ENCODE measurements around the gene MAPK7.

The MAPK7 gene

GRCh38 chr17:19365833-19366636 is 12.3 kb upstream of the MAPK7 start:
- Histone ChIP-seq H3K9me3 (ENCODE audit: control insufficient read depth in 1 of 2, low read length in 2 of 2) (no peaks in the 10 kb centered on the region), H3K4me1 (ENCODE audit: control insufficient read depth in 1 of 2, insufficient read depth in 2 of 2, low read length in 2 of 2) (peaks cover 5 to 15% of the 10 kb centered on the region in 2 donors), H3K27ac (ENCODE audit: low read length) (no peak overlapping the region), H3K27me3 (ENCODE audit: low read depth, low read length) (no peaks in the 10 kb centered on the region), H3K36me3 (ENCODE audit: control insufficient read depth in 1 of 2, insufficient read depth in 2 of 2, low read length in 2 of 2) (no peaks in the 10 kb centered on the region), H3K4me3 (ENCODE audit: low read depth in 1 of 2, low read length in 2 of 2) (no peak overlapping the region)

GRCh38 chr17:19366637-19366972 is 11.7 kb upstream of the MAPK7 start:
- peaks cover 5 to 15% of the 10 kb centered on the region in 2 donors for H3K4me1 ChIP-seq (ENCODE audit: control insufficient read depth in 1 of 2, insufficient read depth in 2 of 2, low read length in 2 of 2)
- H3K27me3 ChIP-seq (ENCODE audit: low read depth, low read length), result no peaks in the 10 kb centered on the region
- H3K36me3 ChIP-seq (ENCODE audit: control insufficient read depth in 1 of 2, insufficient read depth in 2 of 2, low read length in 2 of 2), result no peaks in the 10 kb centered on the region
- H3K4me3 ChIP-seq (ENCODE audit: low read depth in 1 of 2, low read length in 2 of 2), result no peak overlapping the region
- H3K27ac ChIP-seq (ENCODE audit: low read length), result no peak overlapping the region
- no peaks in the 10 kb centered on the region for H3K9me3 ChIP-seq (ENCODE audit: control insufficient read depth in 1 of 2, low read length in 2 of 2)

- H3K36me3 ChIP-seq (ENCODE audit: control insufficient read depth in 1 of 2, insufficient read depth in 2 of 2, low read length in 2 of 2), result no peaks in the 10 kb centered on the region
- H3K27me3 ChIP-seq (ENCODE audit: low read depth, low read length), result no peaks in the 10 kb centered on the region
- peaks cover 0 to 5% of the 10 kb centered on the region in 2 donors for H3K4me1 ChIP-seq (ENCODE audit: control insufficient read depth in 1 of 2, insufficient read depth in 2 of 2, low read length in 2 of 2)
- H3K27ac ChIP-seq (ENCODE audit: low read length), result no peak overlapping the region
- no peak overlapping the region for H3K4me3 ChIP-seq (ENCODE audit: low read depth in 1 of 2, low read length in 2 of 2)
- H3K9me3 ChIP-seq (ENCODE audit: control insufficient read depth in 1 of 2, low read length in 2 of 2), result no peaks in the 10 kb centered on the region
These were observed 10.1 kb upstream of the MAPK7 start for GRCh38 chr17:19368229-19368628.

GRCh38 chr17:19369107-19369778 is 9.1 kb upstream of the MAPK7 start:
- no peak overlapping the region for H3K27ac ChIP-seq (ENCODE audit: low read length)
- no peaks in the 10 kb centered on the region for H3K4me1 ChIP-seq (ENCODE audit: control insufficient read depth in 1 of 2, insufficient read depth in 2 of 2, low read length in 2 of 2)
- H3K4me3 ChIP-seq (ENCODE audit: low read depth in 1 of 2, low read length in 2 of 2), result no peak overlapping the region
- no peaks in the 10 kb centered on the region for H3K9me3 ChIP-seq (ENCODE audit: control insufficient read depth in 1 of 2, low read length in 2 of 2)
- no peaks in the 10 kb centered on the region for H3K27me3 ChIP-seq (ENCODE audit: low read depth, low read length)
- no peaks in the 10 kb centered on the region for H3K36me3 ChIP-seq (ENCODE audit: control insufficient read depth in 1 of 2, insufficient read depth in 2 of 2, low read length in 2 of 2)

GRCh38 chr17:19369846-19370492 is 8.3 kb upstream of the MAPK7 start:
- H3K4me1 ChIP-seq (ENCODE audit: control insufficient read depth in 1 of 2, insufficient read depth in 2 of 2, low read length in 2 of 2), result no peaks in the 10 kb centered on the region
- no peaks in the 10 kb centered on the region for H3K36me3 ChIP-seq (ENCODE audit: control insufficient read depth in 1 of 2, insufficient read depth in 2 of 2, low read length in 2 of 2)
- no peaks in the 10 kb centered on the region for H3K27me3 ChIP-seq (ENCODE audit: low read depth, low read length)
- H3K4me3 ChIP-seq (ENCODE audit: low read depth in 1 of 2, low read length in 2 of 2), result no peak overlapping the region
- H3K27ac ChIP-seq (ENCODE audit: low read length), result no peak overlapping the region
- no peaks in the 10 kb centered on the region for H3K9me3 ChIP-seq (ENCODE audit: control insufficient read depth in 1 of 2, low read length in 2 of 2)

- Histone ChIP-seq H3K27ac (ENCODE audit: low read length) (no peak overlapping the region), H3K27me3 (ENCODE audit: low read depth, low read length) (no peaks in the 10 kb centered on the region), H3K9me3 (ENCODE audit: control insufficient read depth in 1 of 2, low read length in 2 of 2) (no peaks in the 10 kb centered on the region), H3K36me3 (ENCODE audit: control insufficient read depth in 1 of 2, insufficient read depth in 2 of 2, low read length in 2 of 2) (no peaks in the 10 kb centered on the region), H3K4me1 (ENCODE audit: control insufficient read depth in 1 of 2, insufficient read depth in 2 of 2, low read length in 2 of 2) (no peaks in the 10 kb centered on the region), H3K4me3 (ENCODE audit: low read depth in 1 of 2, low read length in 2 of 2) (no peak overlapping the region)
These were observed 7.8 kb upstream of the MAPK7 start for GRCh38 chr17:19370493-19370960.

- no peaks in the 10 kb centered on the region for H3K4me1 ChIP-seq (ENCODE audit: control insufficient read depth in 1 of 2, insufficient read depth in 2 of 2, low read length in 2 of 2)
- H3K27ac ChIP-seq (ENCODE audit: low read length), result no peak overlapping the region
- H3K36me3 ChIP-seq (ENCODE audit: control insufficient read depth in 1 of 2, insufficient read depth in 2 of 2, low read length in 2 of 2), result no peaks in the 10 kb centered on the region
- no peaks in the 10 kb centered on the region for H3K27me3 ChIP-seq (ENCODE audit: low read depth, low read length)
- H3K9me3 ChIP-seq (ENCODE audit: control insufficient read depth in 1 of 2, low read length in 2 of 2), result no peaks in the 10 kb centered on the region
- H3K4me3 ChIP-seq (ENCODE audit: low read depth in 1 of 2, low read length in 2 of 2), result no peak overlapping the region
These were observed 6.9 kb upstream of the MAPK7 start for GRCh38 chr17:19371259-19372010.

GRCh38 chr17:19372011-19372370 is 6.3 kb upstream of the MAPK7 start:
- Histone ChIP-seq H3K9me3 (ENCODE audit: control insufficient read depth in 1 of 2, low read length in 2 of 2) (no peaks in the 10 kb centered on the region), H3K4me1 (ENCODE audit: control insufficient read depth in 1 of 2, insufficient read depth in 2 of 2, low read length in 2 of 2) (peaks cover 0 to 3% of the 10 kb centered on the region in 2 donors), H3K36me3 (ENCODE audit: control insufficient read depth in 1 of 2, insufficient read depth in 2 of 2, low read length in 2 of 2) (no peaks in the 10 kb centered on the region), H3K27ac (ENCODE audit: low read length) (no peak overlapping the region), H3K4me3 (ENCODE audit: low read depth in 1 of 2, low read length in 2 of 2) (no peak overlapping the region), H3K27me3 (ENCODE audit: low read depth, low read length) (no peaks in the 10 kb centered on the region)

GRCh38 chr17:19372439-19372838 is 5.9 kb upstream of the MAPK7 start:
- H3K4me1 ChIP-seq (ENCODE audit: control insufficient read depth in 1 of 2, insufficient read depth in 2 of 2, low read length in 2 of 2), result peaks cover 0 to 7% of the 10 kb centered on the region in 2 donors
- no peaks in the 10 kb centered on the region for H3K27me3 ChIP-seq (ENCODE audit: low read depth, low read length)
- no peaks in the 10 kb centered on the region for H3K9me3 ChIP-seq (ENCODE audit: control insufficient read depth in 1 of 2, low read length in 2 of 2)
- H3K27ac ChIP-seq (ENCODE audit: low read length), result no peak overlapping the region
- no peak overlapping the region for H3K4me3 ChIP-seq (ENCODE audit: low read depth in 1 of 2, low read length in 2 of 2)
- H3K36me3 ChIP-seq (ENCODE audit: control insufficient read depth in 1 of 2, insufficient read depth in 2 of 2, low read length in 2 of 2), result no peaks in the 10 kb centered on the region

GRCh38 chr17:19372866-19373504 is 5.3 kb upstream of the MAPK7 start:
- no peak overlapping the region for H3K27ac ChIP-seq (ENCODE audit: low read length)

More at GRCh38 chr17:19372866-19373504, 5.3 kb upstream of the MAPK7 start:
- H3K4me1 ChIP-seq (ENCODE audit: control insufficient read depth in 1 of 2, insufficient read depth in 2 of 2, low read length in 2 of 2), result peaks cover 0 to 7% of the 10 kb centered on the region in 2 donors
- peaks cover 0 to 3% of the 10 kb centered on the region in 2 donors for H3K36me3 ChIP-seq (ENCODE audit: control insufficient read depth in 1 of 2, insufficient read depth in 2 of 2, low read length in 2 of 2)
- no peaks in the 10 kb centered on the region for H3K9me3 ChIP-seq (ENCODE audit: control insufficient read depth in 1 of 2, low read length in 2 of 2)
- no peaks in the 10 kb centered on the region for H3K27me3 ChIP-seq (ENCODE audit: low read depth, low read length)
- no peak overlapping the region for H3K4me3 ChIP-seq (ENCODE audit: low read depth in 1 of 2, low read length in 2 of 2)

All from muscle layer of duodenum (tissue), 2 donors.